Activated CD8-positive, alpha-beta T cell treated with anti-CD3 and anti-CD28 coated beads, Interleukin-2, amount 10 ng/mL, durations not matched to agents 7 days and 5 days (primary cell): ENCODE data around the gene SRRD. TPM values are rescaled to one million over a fixed set of nuclear protein-coding genes. Genes with fewer than 3 reads are reported as not detected.

Source experiments
- ATAC-seq: fragments of 150-1000 bp; cut with Tn5 transposase; one replicate; pipeline ENCODE4 v1.10.0; 2021; ENCODE audit warnings: moderate library complexity
- CTCF ChIA-PET: fragments of 350-600 bp; sonication (Branson Sonifier 250); formaldehyde crosslinking; loops from one replicate; lab custom pipeline; 2021; ENCODE audit warnings: antibody characterized with exemption; lab: Charles Lee
- POLR2A ChIA-PET: fragments of 350-600 bp; sonication (Branson Sonifier 250); formaldehyde crosslinking; loops from one replicate; lab custom pipeline; 2021; ENCODE audit warnings: antibody characterized with exemption; lab: Charles Lee
- DNase-seq: peaks from one replicate; pipeline ENCODE4 v3.0.0-alpha.2; 2020
- H3K27ac Mint-ChIP-seq: one replicate; pipeline ENCODE4 v1.8.0; 2021; ENCODE audit warnings: mild to moderate bottlenecking, mixed read lengths
- H3K27me3 Mint-ChIP-seq: one replicate; pipeline ENCODE4 v1.8.0; 2021; ENCODE audit warnings: low read depth, mixed read lengths
- H3K36me3 Mint-ChIP-seq: one replicate; pipeline ENCODE4 v1.8.0; 2021; ENCODE audit warnings: low read depth, mixed read lengths
- H3K4me1 Mint-ChIP-seq: one replicate; pipeline ENCODE4 v1.8.0; 2021; ENCODE audit warnings: low read depth, mixed read lengths
- H3K4me3 Mint-ChIP-seq: one replicate; pipeline ENCODE4 v1.8.0; 2021; ENCODE audit warnings: mild to moderate bottlenecking, mixed read lengths
- H3K9me3 Mint-ChIP-seq: one replicate; pipeline ENCODE4 v1.8.0; 2022; ENCODE audit warnings: mixed read lengths; ENCODE audit not compliant: insufficient read depth
- total RNA-seq, 2 experiments: library from RNA; stranded (reverse); gene quantifications; one replicate each; pipeline ENCODE4 v1.2.3, GENCODE V29; 2021

The SRRD gene
- total RNA-seq, 2 experiments from 2014 or later = 21.6 to 22.6 TPM

DNA sequence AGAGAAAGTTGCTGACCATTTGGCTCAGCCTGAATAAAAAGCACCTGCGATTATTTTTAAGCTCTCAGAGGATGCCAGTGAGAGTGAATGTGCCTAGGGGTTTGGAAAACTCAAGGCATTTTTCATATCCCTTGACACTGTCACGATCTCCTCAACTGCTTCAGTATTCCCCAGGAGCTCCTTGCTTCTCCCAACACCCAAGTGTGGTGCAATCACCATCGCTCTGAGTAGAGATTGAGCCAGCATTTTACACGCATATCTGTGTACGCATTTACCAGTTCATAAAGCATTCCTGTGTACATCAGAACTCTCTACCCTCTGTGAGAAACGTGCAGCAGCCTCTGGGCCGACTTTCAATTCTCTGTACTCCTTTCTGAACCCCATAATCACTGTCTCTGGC lies 1.3 kb downstream of the SRRD start:
- H3K4me1 Mint-ChIP-seq = peaks cover 57% of the 10 kb centered on the region
- H3K36me3 Mint-ChIP-seq = peaks cover 31% of the 10 kb centered on the region
- no peak for DNase-seq
- H3K4me3 Mint-ChIP-seq = peak overlapping the region; percentile 86
- H3K27me3 Mint-ChIP-seq = no peaks in the 10 kb centered on the region
- ChIA-PET CTCF (interaction anchor here (1.5 to 5.1 kb wide), 6 partner anchors 9 to 189 kb away, joined by 4 to 55 read pairs (median 8); no protein-coding TSS in a partner anchor), POLR2A (interaction anchor here (1.9 to 3.9 kb wide), 4 partner anchors 18 to 188 kb away, joined by 5 to 37 read pairs (median 14); partner anchors contain the start of gene TFIP11)
- no peaks in the 10 kb centered on the region for H3K9me3 Mint-ChIP-seq
- no peak for ATAC-seq
- peak overlapping the region; percentile 94 for H3K27ac Mint-ChIP-seq

DNA sequence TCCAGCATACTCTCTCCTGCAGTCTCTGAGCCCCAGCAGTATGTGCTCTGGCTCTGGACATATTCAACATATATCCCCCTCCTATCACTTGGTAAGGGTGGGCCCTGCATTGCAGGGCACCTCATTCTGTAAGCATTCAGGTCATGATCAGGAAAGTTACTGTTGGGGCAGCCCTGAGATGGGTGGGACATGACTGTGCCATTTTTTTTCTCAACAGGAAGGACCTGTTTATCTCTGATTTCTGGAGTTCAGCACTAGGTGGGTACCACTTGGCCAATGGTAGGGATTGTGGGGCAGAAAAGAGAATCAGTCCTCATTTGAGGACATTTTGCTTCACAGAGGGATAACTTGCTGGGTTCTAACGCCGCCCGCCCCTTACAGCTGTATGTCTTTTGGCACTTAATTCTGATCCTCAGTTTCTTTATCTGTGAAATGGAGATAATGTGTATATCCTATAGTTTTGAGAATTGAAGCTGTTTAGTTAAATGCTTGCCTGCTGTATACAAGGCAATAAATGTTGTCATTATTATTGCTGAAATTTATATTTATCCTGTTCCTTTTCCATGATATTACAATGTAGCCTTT lies 2.2 kb downstream of the SRRD start:
- peaks cover 50% of the 10 kb centered on the region for H3K4me1 Mint-ChIP-seq

GRCh38 chr22:26486394-26486793 lies 2.7 kb downstream of the SRRD start:
- POLR2A ChIA-PET = interaction anchor here (0.9 kb wide), 1 partner anchor 91 kb away, joined by 3 read pairs; no protein-coding TSS in a partner anchor
- Mint-ChIP-seq H3K9me3 (no peaks in the 10 kb centered on the region), H3K27me3 (no peaks in the 10 kb centered on the region), H3K4me3 (no peak overlapping the region), H3K36me3 (peaks cover 37% of the 10 kb centered on the region), H3K27ac (no peak overlapping the region), H3K4me1 (peaks cover 45% of the 10 kb centered on the region)
- DNase-seq (no peak), ATAC-seq (no peak)
- CTCF ChIA-PET = interaction anchor here (1.3 to 1.5 kb wide), 2 partner anchors 17 to 188 kb away, joined by 4 to 5 read pairs; no protein-coding TSS in a partner anchor

More for the DNA sequence above, 2.2 kb downstream of the SRRD start:
- H3K27me3 Mint-ChIP-seq = no peaks in the 10 kb centered on the region
- H3K27ac Mint-ChIP-seq = peak overlapping the region; percentile 30
- ChIA-PET POLR2A (interaction anchor here (0.9 kb wide), 1 partner anchor 91 kb away, joined by 3 read pairs; no protein-coding TSS in a partner anchor), CTCF (interaction anchor here (1.3 to 1.7 kb wide), 3 partner anchors 9 to 188 kb away, joined by 4 to 5 read pairs (median 4); no protein-coding TSS in a partner anchor)
- H3K36me3 Mint-ChIP-seq = peaks cover 37% of the 10 kb centered on the region
- H3K4me3 Mint-ChIP-seq = no peak overlapping the region
- ATAC-seq (no peak), DNase-seq (no peak)
- no peaks in the 10 kb centered on the region for H3K9me3 Mint-ChIP-seq

- CTCF ChIA-PET = interaction anchor here (1.7 kb wide), 1 partner anchor 177 kb away, joined by 4 read pairs; no protein-coding TSS in a partner anchor
- Mint-ChIP-seq H3K27ac (peak overlapping the region; percentile 66), H3K4me3 (no peak overlapping the region), H3K4me1 (peaks cover 29% of the 10 kb centered on the region), H3K9me3 (no peaks in the 10 kb centered on the region), H3K27me3 (no peaks in the 10 kb centered on the region), H3K36me3 (peaks cover 42% of the 10 kb centered on the region)
- no peak for ATAC-seq
- POLR2A ChIA-PET = no interaction called here
- DNase-seq = no peak
Observed at GRCh38 chr22:26487996-26488395, 4.3 kb downstream of the SRRD start.

GRCh38 chr22:26489447-26490036 lies 5.9 kb downstream of the SRRD start:
- Mint-ChIP-seq H3K4me1 (peaks cover 35% of the 10 kb centered on the region), H3K36me3 (peaks cover 56% of the 10 kb centered on the region), H3K27me3 (no peaks in the 10 kb centered on the region), H3K4me3 (no peak overlapping the region), H3K9me3 (no peaks in the 10 kb centered on the region), H3K27ac (peak overlapping the region; percentile 60)
- CTCF ChIA-PET = interaction anchor here (0.6 to 1.4 kb wide), 3 partner anchors 13 to 1233 kb away, joined by 4 to 7 read pairs (median 4); no protein-coding TSS in a partner anchor
- DNase-seq (no peak), ATAC-seq (no peak)
- POLR2A ChIA-PET = interaction anchor here (1.0 kb wide), 1 partner anchor 15 kb away, joined by 4 read pairs; no protein-coding TSS in a partner anchor

DNA sequence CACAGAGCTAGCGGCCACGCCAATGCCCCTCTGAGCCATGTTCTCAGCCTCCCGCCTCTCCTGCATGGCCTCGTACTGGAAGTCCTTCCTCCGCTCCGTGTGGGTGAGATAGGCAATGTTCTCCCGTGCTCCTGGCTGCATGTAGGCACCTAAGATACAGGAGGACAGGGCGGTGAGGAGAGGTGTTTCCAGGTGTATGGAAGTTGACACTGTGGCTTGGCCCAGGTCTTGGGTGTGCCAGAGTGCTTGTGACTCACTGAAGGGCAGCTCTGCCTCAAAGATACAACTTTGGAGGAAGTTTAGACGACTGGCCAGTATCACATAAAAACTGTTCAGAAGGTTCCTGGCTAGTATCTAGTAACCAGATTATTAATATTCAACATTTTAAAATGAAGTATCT lies 8.5 kb downstream of the SRRD start:
- peaks cover 17% of the 10 kb centered on the region for H3K4me1 Mint-ChIP-seq
- no peaks in the 10 kb centered on the region for H3K27me3 Mint-ChIP-seq
- no peaks in the 10 kb centered on the region for H3K9me3 Mint-ChIP-seq
- H3K36me3 Mint-ChIP-seq = peaks cover 70% of the 10 kb centered on the region
- DNase-seq = no peak
- ATAC-seq = no peak
- H3K27ac Mint-ChIP-seq = no peak overlapping the region
- POLR2A ChIA-PET = interaction anchor here (2.4 to 2.9 kb wide), 2 partner anchors 9 to 11 kb away, joined by 12 to 13 read pairs; partner anchors contain the start of genes HPS4 and SRRD
- CTCF ChIA-PET = interaction anchor here (1.3 to 4.5 kb wide), 3 partner anchors 9 to 182 kb away, joined by 4 to 40 read pairs (median 4); partner anchors contain the start of genes HPS4 and SRRD
- no peak overlapping the region for H3K4me3 Mint-ChIP-seq

DNA sequence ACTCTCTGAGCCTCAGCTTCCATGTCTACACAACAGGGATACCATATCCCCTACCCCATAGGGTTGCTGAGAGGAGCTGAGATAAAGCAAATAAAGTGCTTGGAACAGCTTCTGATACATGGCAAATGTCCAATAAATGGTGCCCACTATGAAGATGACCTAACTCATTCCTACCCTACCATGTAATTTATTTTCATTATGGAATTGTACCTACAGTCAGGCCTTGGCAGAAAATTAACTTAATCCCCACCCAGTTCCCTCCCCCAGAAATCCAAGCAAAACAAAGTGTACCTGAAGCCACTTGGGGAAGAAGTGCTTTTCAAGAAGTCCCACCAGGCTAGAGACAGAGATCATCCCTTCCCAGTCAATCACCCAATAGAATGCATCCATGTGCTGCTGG lies 10.8 kb downstream of the SRRD start:
- DNase-seq (no peak), ATAC-seq (no peak)
- no peak overlapping the region for H3K4me3 Mint-ChIP-seq
- no peaks in the 10 kb centered on the region for H3K27me3 Mint-ChIP-seq
- ChIA-PET POLR2A (interaction anchor here (0.6 to 2.9 kb wide), 3 partner anchors 9 to 41 kb away, joined by 3 to 12 read pairs (median 3); partner anchors contain the start of gene TFIP11), CTCF (interaction anchor here (1.0 to 4.5 kb wide), 3 partner anchors 9 to 18 kb away, joined by 3 to 40 read pairs (median 4); partner anchors contain the start of gene TFIP11)
- H3K9me3 Mint-ChIP-seq = no peaks in the 10 kb centered on the region
- peaks cover 14% of the 10 kb centered on the region for H3K4me1 Mint-ChIP-seq
- peaks cover 68% of the 10 kb centered on the region for H3K36me3 Mint-ChIP-seq
- peak overlapping the region; percentile 75 for H3K27ac Mint-ChIP-seq

DNA sequence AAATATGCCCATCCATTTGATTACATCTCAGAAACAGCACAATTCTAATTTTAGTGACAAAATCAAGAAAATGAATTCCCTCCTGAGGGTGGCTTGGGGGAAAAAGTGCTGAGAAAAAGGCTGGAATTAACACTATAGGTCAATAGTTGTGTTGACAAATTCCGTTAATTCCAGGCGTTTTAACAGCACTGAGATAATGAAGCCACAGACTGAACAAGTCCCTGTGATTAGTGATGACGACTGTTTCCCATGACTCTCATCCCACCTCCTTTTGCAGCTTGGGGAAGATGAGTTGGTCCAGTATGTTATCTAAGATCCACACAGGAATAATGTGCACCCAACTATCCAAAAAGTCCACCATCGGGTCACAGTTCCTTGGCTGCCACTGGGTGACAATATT lies 12.8 kb downstream of the SRRD start:
- Mint-ChIP-seq H3K4me3 (no peak overlapping the region), H3K27ac (no peak overlapping the region), H3K36me3 (peaks cover 66% of the 10 kb centered on the region), H3K4me1 (peaks cover 16% of the 10 kb centered on the region), H3K9me3 (no peaks in the 10 kb centered on the region), H3K27me3 (no peaks in the 10 kb centered on the region)
- CTCF ChIA-PET = no interaction called here
- DNase-seq = no peak
- POLR2A ChIA-PET = interaction anchor here (1.4 kb wide), 1 partner anchor 13 kb away, joined by 3 read pairs; the partner anchor contains the start of genes HPS4 and SRRD
- no peak for ATAC-seq

GRCh38 chr22:26499188-26499703 lies 15.6 kb downstream of the SRRD start:
- Mint-ChIP-seq H3K9me3 (no peaks in the 10 kb centered on the region), H3K27ac (no peak overlapping the region)
- CTCF ChIA-PET = no interaction called here

GRCh38 chr22:26501996-26502395 lies 18.3 kb downstream of the SRRD start:
- peaks cover 37% of the 10 kb centered on the region for H3K4me1 Mint-ChIP-seq

More at GRCh38 chr22:26499188-26499703, 15.6 kb downstream of the SRRD start:
- H3K4me1 Mint-ChIP-seq = peaks cover 30% of the 10 kb centered on the region
- no peak for ATAC-seq
- POLR2A ChIA-PET = interaction anchor here (0.6 to 1.0 kb wide), 2 partner anchors 13 to 1080 kb away, joined by 3 read pairs; no protein-coding TSS in a partner anchor
- H3K27me3 Mint-ChIP-seq = no peaks in the 10 kb centered on the region
- no peak overlapping the region for H3K4me3 Mint-ChIP-seq
- peaks cover 70% of the 10 kb centered on the region for H3K36me3 Mint-ChIP-seq
- DNase-seq = no peak

More at GRCh38 chr22:26501996-26502395, 18.3 kb downstream of the SRRD start:
- Mint-ChIP-seq H3K4me3 (no peak overlapping the region), H3K9me3 (no peaks in the 10 kb centered on the region), H3K27ac (peak overlapping the region; percentile 60), H3K36me3 (peaks cover 74% of the 10 kb centered on the region), H3K27me3 (no peaks in the 10 kb centered on the region)
- DNase-seq (no peak), ATAC-seq (no peak)
- POLR2A ChIA-PET = interaction anchor here (2.0 to 3.3 kb wide), 2 partner anchors 10 to 18 kb away, joined by 9 to 21 read pairs; partner anchors contain the start of genes HPS4, SRRD and TFIP11
- CTCF ChIA-PET = interaction anchor here (1.1 to 4.6 kb wide), 18 partner anchors 9 to 172 kb away, joined by 3 to 76 read pairs (median 13); partner anchors contain the start of genes HPS4 and SRRD
